Upper lobe of left lung (tissue), 4 donors: ENCODE results near the gene KRT40.

Source experiments
- EP300 ChIP-seq, 4 donors: sonication (generic); formaldehyde crosslinking; IDR thresholded peaks; one replicate each; pipeline ENCODE4 v1.5.1; 2017; ENCODE audit warnings: antibody characterized with exemption in 4 of 4, control low read depth in 2 of 4
- POLR2A ChIP-seq, 4 donors: fragments of 450-650 bp; IDR thresholded peaks; one replicate each; pipeline ENCODE4 v1.5.1; 2016 to 2017; ENCODE audit warnings: antibody characterized with exemption in 4 of 4, mild to moderate bottlenecking in 2 of 4
- POLR2AphosphoS5 ChIP-seq, 2 donors: sonication (generic); formaldehyde crosslinking; IDR thresholded peaks; one replicate each; pipeline ENCODE4 v1.5.1; 2017; ENCODE audit warnings: antibody characterized with exemption in 2 of 2
- TF ChIP-seq, protein P1 (sequence below), 6 experiments: fragments of 450-650 bp in 4 of 6; fragments of 200-600 bp in 2 of 6; sonication (generic) in 2 of 6; IDR thresholded peaks; one replicate each; pipeline ENCODE4 v1.5.1; 2016 to 2019; ENCODE audit warnings: antibody characterized with exemption in 6 of 6

DNA sequence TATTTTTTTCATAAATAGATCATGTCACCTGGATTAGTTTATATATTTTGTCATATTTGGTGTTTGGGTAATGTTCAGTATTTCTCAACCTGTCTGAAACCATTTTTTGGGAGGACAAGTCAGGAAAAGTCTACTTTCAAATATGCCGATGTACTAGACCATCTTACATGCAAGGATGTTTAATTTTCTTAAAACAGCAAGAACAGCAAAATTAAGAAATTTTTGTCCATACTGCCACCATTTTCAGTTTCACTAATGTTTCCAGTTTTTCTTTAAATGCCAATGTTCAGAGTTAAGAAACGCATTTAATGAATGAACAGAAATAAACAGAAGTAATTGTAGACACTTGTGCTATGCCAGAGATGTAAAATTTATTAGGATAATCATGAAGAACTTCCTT lies 9.0 kb upstream of the KRT40 start:
- TF ChIP-seq, protein P1, sequence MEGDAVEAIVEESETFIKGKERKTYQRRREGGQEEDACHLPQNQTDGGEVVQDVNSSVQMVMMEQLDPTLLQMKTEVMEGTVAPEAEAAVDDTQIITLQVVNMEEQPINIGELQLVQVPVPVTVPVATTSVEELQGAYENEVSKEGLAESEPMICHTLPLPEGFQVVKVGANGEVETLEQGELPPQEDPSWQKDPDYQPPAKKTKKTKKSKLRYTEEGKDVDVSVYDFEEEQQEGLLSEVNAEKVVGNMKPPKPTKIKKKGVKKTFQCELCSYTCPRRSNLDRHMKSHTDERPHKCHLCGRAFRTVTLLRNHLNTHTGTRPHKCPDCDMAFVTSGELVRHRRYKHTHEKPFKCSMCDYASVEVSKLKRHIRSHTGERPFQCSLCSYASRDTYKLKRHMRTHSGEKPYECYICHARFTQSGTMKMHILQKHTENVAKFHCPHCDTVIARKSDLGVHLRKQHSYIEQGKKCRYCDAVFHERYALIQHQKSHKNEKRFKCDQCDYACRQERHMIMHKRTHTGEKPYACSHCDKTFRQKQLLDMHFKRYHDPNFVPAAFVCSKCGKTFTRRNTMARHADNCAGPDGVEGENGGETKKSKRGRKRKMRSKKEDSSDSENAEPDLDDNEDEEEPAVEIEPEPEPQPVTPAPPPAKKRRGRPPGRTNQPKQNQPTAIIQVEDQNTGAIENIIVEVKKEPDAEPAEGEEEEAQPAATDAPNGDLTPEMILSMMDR (IDR thresholded peaks at IDR 0.05) = no peak
- TF ChIP-seq POLR2A (IDR thresholded peaks at IDR 0.05) = no peak
- TF ChIP-seq POLR2AphosphoS5 (IDR thresholded peaks at IDR 0.05) = no peak
- no peak for TF ChIP-seq EP300 (IDR thresholded peaks at IDR 0.05)
